Lower lobe of right lung (tissue), 2 donors: Measurements from ENCODE around the gene NSUN7. TPM values are rescaled to one million over a fixed set of nuclear protein-coding genes. Genes with fewer than 3 reads are reported as not detected.
"Not testable (repeated sequence)": the region's sequence is repeated elsewhere in the genome, so short reads cannot be mapped to it uniquely, and the experiment has no call there.

ENCODE experiments used
- ATAC-seq, 2 donors: fragments of 200-7000 bp; cut with Tn5 transposase; one replicate each; pipeline ENCODE4 v1.9.1; 2020 to 2022; ENCODE audit warnings: mild to moderate bottlenecking in 2 of 2, moderate library complexity in 2 of 2
- DNase-seq: peaks from one replicate; pipeline ENCODE4 v3.0.0-alpha.2; 2020
- H3K27ac ChIP-seq: fragments of 200-600 bp; one replicate; pipeline ENCODE4 v1.8.0; 2022
- H3K27me3 ChIP-seq: fragments of 200-600 bp; one replicate; pipeline ENCODE4 v1.8.0; 2022; ENCODE audit warnings: low read depth
- H3K36me3 ChIP-seq: fragments of 200-600 bp; one replicate; pipeline ENCODE4 v1.8.0; 2022; ENCODE audit warnings: mild to moderate bottlenecking
- H3K4me1 ChIP-seq: fragments of 200-600 bp; one replicate; pipeline ENCODE4 v1.8.0; 2022
- H3K4me3 ChIP-seq: fragments of 200-600 bp; one replicate; pipeline ENCODE4 v1.8.0; 2022; ENCODE audit warnings: mild to moderate bottlenecking
- H3K9me3 ChIP-seq: fragments of 200-600 bp; one replicate; pipeline ENCODE4 v1.8.0; 2022
- CTCF ChIP-seq: fragments of 200-600 bp; IDR thresholded peaks from one replicate; pipeline ENCODE4 v1.8.0; 2022; ENCODE audit warnings: antibody characterized with exemption, mild to moderate bottlenecking
- intact Hi-C: fragments of 100-400 bp; cut with DNase I; formaldehyde crosslinking; loops from one replicate; pipeline ENCODE4 v1.11.0; 2022
- total RNA-seq: library from RNA; stranded (reverse); fragmentation: NEBNext Ultra II Directional; extraction: Animal tissue kit (Norgen Biotek cat#: 25700); gene quantifications from one replicate; pipeline ENCODE4 v1.2.1, GENCODE V29; 2021
- donor health status: DM: no; HTN: yes; CAD: no; lungs with severe emphysema.

NSUN7 gene
- total RNA-seq, 1 donor from 2014 or later = 9.2 TPM

- Histone ChIP-seq H3K9me3 (no peaks in the 10 kb centered on the region), H3K36me3 (peaks cover 43% of the 10 kb centered on the region), H3K27ac (peak overlapping the region; percentile 59), H3K4me1 (no peaks in the 10 kb centered on the region), H3K27me3 (no peaks in the 10 kb centered on the region), H3K4me3 (no peak overlapping the region)
- no peak for DNase-seq
- intact Hi-C loops = no loop called here
- ATAC-seq = no peak
- no peak for TF ChIP-seq CTCF
These were observed 63.1 kb downstream of the NSUN7 start for GRCh38 chr4:40812856-40813255.

- H3K36me3 ChIP-seq = peaks cover 76% of the 10 kb centered on the region
- intact Hi-C loops, H3K4me3 ChIP-seq, ATAC-seq, H3K9me3 ChIP-seq, H3K4me1 ChIP-seq, H3K27ac ChIP-seq, DNase-seq, H3K27me3 ChIP-seq: not testable (repeated sequence)
These were observed 67.4 kb downstream of the NSUN7 start for GRCh38 chr4:40817157-40817556.

- Histone ChIP-seq H3K27ac (no peak overlapping the region), H3K9me3 (no peaks in the 10 kb centered on the region), H3K4me1 (no peaks in the 10 kb centered on the region), H3K36me3 (peaks cover 82% of the 10 kb centered on the region), H3K27me3 (no peaks in the 10 kb centered on the region), H3K4me3 (no peak overlapping the region)
- ATAC-seq (no peak), DNase-seq (no peak)
- TF ChIP-seq CTCF = no peak
- intact Hi-C loops = no loop called here
These were observed 70.3 kb downstream of the NSUN7 start for GRCh38 chr4:40820101-40820500.

GRCh38 chr4:40822420-40823166, 72.8 kb downstream of the NSUN7 start:
- no peak for DNase-seq
- intact Hi-C loops = no loop called here
- ATAC-seq = peak in 1 of 2 donors; percentile 18

GRCh38 chr4:40825014-40825838, 75.5 kb downstream of the NSUN7 start:
- Histone ChIP-seq H3K36me3 (peaks cover 79% of the 10 kb centered on the region), H3K4me3 (no peak overlapping the region), H3K9me3 (no peaks in the 10 kb centered on the region), H3K27me3 (no peaks in the 10 kb centered on the region), H3K4me1 (no peaks in the 10 kb centered on the region), H3K27ac (no peak overlapping the region)
- ATAC-seq (no peak), DNase-seq (no peak)
- intact Hi-C loops = no loop called here
- no peak for TF ChIP-seq CTCF

More at GRCh38 chr4:40822420-40823166, 72.8 kb downstream of the NSUN7 start:
- no peaks in the 10 kb centered on the region for H3K27me3 ChIP-seq
- no peak overlapping the region for H3K27ac ChIP-seq
- no peak for TF ChIP-seq CTCF
- no peak overlapping the region for H3K4me3 ChIP-seq
- H3K36me3 ChIP-seq = peaks cover 73% of the 10 kb centered on the region
- no peaks in the 10 kb centered on the region for H3K9me3 ChIP-seq
- H3K4me1 ChIP-seq = no peaks in the 10 kb centered on the region

GRCh38 chr4:40826821-40827220, 77.1 kb downstream of the NSUN7 start:
- H3K4me3 ChIP-seq = no peak overlapping the region
- ATAC-seq = no peak
- peaks cover 69% of the 10 kb centered on the region for H3K36me3 ChIP-seq

More at GRCh38 chr4:40826821-40827220, 77.1 kb downstream of the NSUN7 start:
- Histone ChIP-seq H3K9me3 (no peaks in the 10 kb centered on the region), H3K27ac (no peak overlapping the region), H3K27me3 (no peaks in the 10 kb centered on the region), H3K4me1 (no peaks in the 10 kb centered on the region)
- intact Hi-C loops = no loop called here
- DNase-seq = no peak
- TF ChIP-seq CTCF = no peak
